Stimulated activated CD4-positive, alpha-beta T cell treated with anti-CD3 and anti-CD28 coated beads, Interleukin-15, amount 100 ng/mL, for 1 hour (primary cell): Measurements from ENCODE around the gene EPX.

ENCODE experiments used
- DNase-seq, 2 donors: peaks; one replicate each; pipeline ENCODE4 v3.0.0-alpha.2; 2020; ENCODE audit warnings: low read depth in 1 of 2, low spot score in 1 of 2

The EPX gene

GRCh38 chr17:58224315-58224714, 31.8 kb downstream of the EPX start:
- no peak for DNase-seq

GRCh38 chr17:58227733-58228132, 35.2 kb downstream of the EPX start:
- no peak for DNase-seq

- no peak for DNase-seq
These were observed 36.2 kb downstream of the EPX start for GRCh38 chr17:58228679-58229078.

GRCh38 chr17:58229384-58229783, 36.9 kb downstream of the EPX start:
- no peak for DNase-seq

- DNase-seq: no peak
These were observed 37.4 kb downstream of the EPX start for GRCh38 chr17:58229881-58230280.

- DNase-seq: no peak
These were observed 39.1 kb downstream of the EPX start for GRCh38 chr17:58231641-58232040.

GRCh38 chr17:58232707-58233156, 40.2 kb downstream of the EPX start:
- DNase-seq: no peak

- DNase-seq: no peak
These were observed 41.0 kb downstream of the EPX start for GRCh38 chr17:58233543-58233942.

- DNase-seq: no peak
These were observed 42.0 kb downstream of the EPX start for GRCh38 chr17:58234512-58234911.

GRCh38 chr17:58235821-58236220, 43.3 kb downstream of the EPX start:
- no peak for DNase-seq

GRCh38 chr17:58236394-58236793, 43.9 kb downstream of the EPX start:
- DNase-seq: no peak

GRCh38 chr17:58238147-58238634, 45.7 kb downstream of the EPX start, which contains the start of gene LPO:
Gene LPO (plus strand): TSS chr17:58238584. CDS start chr17:58242980, 4,396 bp downstream.
- DNase-seq: no peak

- DNase-seq: no peak
These were observed 47.5 kb downstream of the EPX start for GRCh38 chr17:58239987-58240386.

GRCh38 chr17:58242171-58242784, 49.8 kb downstream of the EPX start:
- DNase-seq: no peak

- DNase-seq: no peak
These were observed 52.4 kb downstream of the EPX start for GRCh38 chr17:58244963-58245362.

GRCh38 chr17:58245428-58246103, 53.0 kb downstream of the EPX start:
- no peak for DNase-seq

- DNase-seq: no peak
These were observed 53.7 kb downstream of the EPX start for GRCh38 chr17:58246104-58246740.

- DNase-seq: no peak
These were observed 54.3 kb downstream of the EPX start for GRCh38 chr17:58246781-58247180.

- no peak for DNase-seq
These were observed 55.2 kb downstream of the EPX start for GRCh38 chr17:58247511-58248363.

- no peak for DNase-seq
These were observed 56.4 kb downstream of the EPX start for GRCh38 chr17:58248955-58249269.
